Jurkat, Clone E6-1 (cell line): ENCODE results near the gene ILF2.
A peak's percentile ranks its signal among the peaks of the same experiment; 100 is the strongest.

Experiments
- DNase-seq: peaks from one replicate; pipeline ENCODE4 v3.0.0-alpha.2; 2011; ENCODE audit warnings: low read depth, low spot score
- H3K4me3 ChIP-seq: 2 replicates; pipeline ENCODE4 v1.5.1; 2011; ENCODE audit warnings: mild to moderate bottlenecking, low read length, control low read depth, moderate library complexity

ILF2 gene

GRCh38 chr1:153631047-153632022 is 39.5 kb downstream of the ILF2 start:
- DNase-seq = no peak
- H3K4me3 ChIP-seq = no peak overlapping the region

- DNase-seq = no peak
- H3K4me3 ChIP-seq = no peak overlapping the region
These were observed 40.4 kb downstream of the ILF2 start for GRCh38 chr1:153630384-153630783.

- H3K4me3 ChIP-seq = no peak overlapping the region
These were observed 40.8 kb downstream of the ILF2 start for GRCh38 chr1:153629971-153630370.

GRCh38 chr1:153629343-153629665 is 41.5 kb downstream of the ILF2 start:
- DNase-seq = no peak
- H3K4me3 ChIP-seq = no peak overlapping the region

More at GRCh38 chr1:153629971-153630370, 40.8 kb downstream of the ILF2 start:
- no peak for DNase-seq

GRCh38 chr1:153628638-153629342 is 42.0 kb downstream of the ILF2 start:
- no peak overlapping the region for H3K4me3 ChIP-seq
- no peak for DNase-seq

GRCh38 chr1:153627715-153628626 is 42.8 kb downstream of the ILF2 start, which contains the start of gene S100A1:
Gene S100A1, plus strand, starts transcription at chr1:153628434. Its CDS starts 2,088 bp downstream, at chr1:153630522.
- no peak for DNase-seq
- no peak within 1 kb of the TSS for H3K4me3 ChIP-seq

GRCh38 chr1:153626904-153627714 is 43.7 kb downstream of the ILF2 start, which contains the start of gene S100A13:
Gene S100A13, minus strand, starts transcription at chr1:153627505. Its CDS starts 1,033 bp downstream, at chr1:153626472.
- H3K4me3 ChIP-seq = no peak within 1 kb of the TSS
- no peak for DNase-seq

- no peak overlapping the region for H3K4me3 ChIP-seq
- no peak for DNase-seq
These were observed 44.3 kb downstream of the ILF2 start for GRCh38 chr1:153626477-153626903.

GRCh38 chr1:153624965-153625611 is 45.7 kb downstream of the ILF2 start:
- no peak overlapping the region for H3K4me3 ChIP-seq
- DNase-seq = no peak

- H3K4me3 ChIP-seq = no peak overlapping the region
- DNase-seq = no peak
These were observed 47.7 kb downstream of the ILF2 start for GRCh38 chr1:153623101-153623500.

GRCh38 chr1:153619171-153619570 is 51.6 kb downstream of the ILF2 start:
- DNase-seq = no peak

GRCh38 chr1:153617663-153618062 is 53.1 kb downstream of the ILF2 start:
- peak; percentile 50 for DNase-seq

More at GRCh38 chr1:153619171-153619570, 51.6 kb downstream of the ILF2 start:
- H3K4me3 ChIP-seq = no peak overlapping the region

GRCh38 chr1:153616917-153617311 is 53.9 kb downstream of the ILF2 start:
- H3K4me3 ChIP-seq = no peak overlapping the region
- DNase-seq = no peak

More at GRCh38 chr1:153617663-153618062, 53.1 kb downstream of the ILF2 start:
- H3K4me3 ChIP-seq = no peak overlapping the region

GRCh38 chr1:153616144-153616916 is 54.5 kb downstream of the ILF2 start, which contains the start of gene S100A14:
Gene S100A14, minus strand, starts transcription at chr1:153616325. Its CDS starts 467 bp downstream, at chr1:153615858.
- DNase-seq = no peak
- no peak within 1 kb of the TSS for H3K4me3 ChIP-seq

- no peak for DNase-seq
- H3K4me3 ChIP-seq = no peak overlapping the region
These were observed 55.4 kb downstream of the ILF2 start for GRCh38 chr1:153615406-153615805.

GRCh38 chr1:153614906-153615305 is 55.9 kb downstream of the ILF2 start:
- DNase-seq = no peak
- H3K4me3 ChIP-seq = no peak overlapping the region
